ENCODE measurements around the gene CD93.

CD93 gene

GRCh38 chr20:23103284-23104018 is 17.3 kb upstream of the CD93 start:
- no peaks in the 10 kb centered on the region for H3K36me3 ChIP-seq (replicated peaks; ENCODE audit: low read depth, low read length)
- no peaks in the 10 kb centered on the region for H3K9me3 ChIP-seq (ENCODE audit: insufficient read depth, low read length)
- no peak overlapping the region for H2AFZ ChIP-seq (ENCODE audit: low read depth, low read length)
- H3K27me3 ChIP-seq (ENCODE audit: low read depth, low read length): peaks cover 3% of the 10 kb centered on the region; the same call in 1 of the 2 replicates
- TF ChIP-seq EZH2phosphoT487 (IDR thresholded peaks at IDR 0.05; ENCODE audit: low read depth) (no peak), CTCF (IDR thresholded peaks at IDR 0.05; ENCODE audit: low read depth, low read length) (no peak)
- H3K27ac ChIP-seq (ENCODE audit: low read length): no peak overlapping the region
- H3K9ac ChIP-seq (ENCODE audit: low read length): no peak overlapping the region
- no peaks in the 10 kb centered on the region for H3K79me2 ChIP-seq (ENCODE audit: low read length)
- peaks cover 10% of the 10 kb centered on the region for H3K4me1 ChIP-seq (ENCODE audit: low read length)
- no peak overlapping the region for H3K4me3 ChIP-seq (ENCODE audit: low read length)
- H4K20me1 ChIP-seq (ENCODE audit: insufficient read depth, low read length): no peaks in the 10 kb centered on the region
- H3K4me2 ChIP-seq (ENCODE audit: low read length): no peak overlapping the region

- Histone ChIP-seq H3K9ac (ENCODE audit: low read length) (no peak overlapping the region), H3K27ac (ENCODE audit: low read length) (no peak overlapping the region), H2AFZ (ENCODE audit: low read depth, low read length) (no peak overlapping the region), H3K27me3 (ENCODE audit: low read depth, low read length) (peaks cover 3% of the 10 kb centered on the region; the same call in 1 of the 2 replicates), H3K36me3 (replicated peaks; ENCODE audit: low read depth, low read length) (no peaks in the 10 kb centered on the region), H3K9me3 (ENCODE audit: insufficient read depth, low read length) (no peaks in the 10 kb centered on the region), H3K4me1 (ENCODE audit: low read length) (peaks cover 24% of the 10 kb centered on the region), H3K4me2 (ENCODE audit: low read length) (no peak overlapping the region), H4K20me1 (ENCODE audit: insufficient read depth, low read length) (no peaks in the 10 kb centered on the region), H3K4me3 (ENCODE audit: low read length) (no peak overlapping the region), H3K79me2 (ENCODE audit: low read length) (no peaks in the 10 kb centered on the region)
- no peak for TF ChIP-seq CTCF (IDR thresholded peaks at IDR 0.05; ENCODE audit: low read depth, low read length)
- TF ChIP-seq EZH2phosphoT487 (IDR thresholded peaks at IDR 0.05; ENCODE audit: low read depth): no peak
Measured at GRCh38 chr20:23101696-23102406, 15.7 kb upstream of the CD93 start.

- Histone ChIP-seq H3K9me3 (ENCODE audit: insufficient read depth, low read length) (no peaks in the 10 kb centered on the region), H3K4me3 (ENCODE audit: low read length) (no peak overlapping the region), H3K79me2 (ENCODE audit: low read length) (no peaks in the 10 kb centered on the region), H3K4me1 (ENCODE audit: low read length) (peaks cover 36% of the 10 kb centered on the region), H3K4me2 (ENCODE audit: low read length) (no peak overlapping the region), H3K27ac (ENCODE audit: low read length) (no peak overlapping the region), H3K9ac (ENCODE audit: low read length) (no peak overlapping the region), H3K27me3 (ENCODE audit: low read depth, low read length) (no peaks in the 10 kb centered on the region), H3K36me3 (replicated peaks; ENCODE audit: low read depth, low read length) (no peaks in the 10 kb centered on the region), H2AFZ (ENCODE audit: low read depth, low read length) (no peak overlapping the region), H4K20me1 (ENCODE audit: insufficient read depth, low read length) (no peaks in the 10 kb centered on the region)
- TF ChIP-seq EZH2phosphoT487 (IDR thresholded peaks at IDR 0.05; ENCODE audit: low read depth) (no peak), CTCF (IDR thresholded peaks at IDR 0.05; ENCODE audit: low read depth, low read length) (no peak)
Measured at GRCh38 chr20:23100720-23101107, 14.6 kb upstream of the CD93 start.

Measured in OCI-LY3 (cell line).